ENCODE data around the gene RING1.

The RING1 gene

GRCh38 chr6:33208091-33208967, at the start of gene RING1:
RING1 (plus strand) TSS chr6:33208500; CDS start chr6:33208823, 323 bp downstream.
- peak within 1 kb of the TSS; percentile 89 to 90 for H3K4me3 ChIP-seq (ENCODE audit: low read length in 2 of 2)
- H3K27ac ChIP-seq (ENCODE audit: low read length), result peak within 1 kb of the TSS; percentile 92
- H3K4me1 ChIP-seq (ENCODE audit: control insufficient read depth, insufficient read depth, low read length), result peaks cover 51% of the 10 kb centered on the region
- peak within 1 kb of the TSS; percentile 98 to 99 for H3K9ac ChIP-seq (ENCODE audit: low read length in 2 of 2)
- peaks cover 16 to 18% of the 10 kb centered on the region in 2 donors for H3K36me3 ChIP-seq (ENCODE audit: control insufficient read depth in 2 of 2, insufficient read depth in 2 of 2, low read length in 2 of 2)
- H3K9me3 ChIP-seq (ENCODE audit: control insufficient read depth in 2 of 2, low read length in 2 of 2), result no peaks in the 10 kb centered on the region
- H3K27me3 ChIP-seq (ENCODE audit: control insufficient read depth in 1 of 2, insufficient read depth in 2 of 2, low read length in 2 of 2), result no peaks in the 10 kb centered on the region

- H3K4me1 ChIP-seq (ENCODE audit: control insufficient read depth, insufficient read depth, low read length), result peaks cover 13% of the 10 kb centered on the region
- H3K4me3 ChIP-seq (ENCODE audit: low read length in 2 of 2), result no peak overlapping the region
- no peaks in the 10 kb centered on the region for H3K9me3 ChIP-seq (ENCODE audit: control insufficient read depth in 2 of 2, low read length in 2 of 2)
- no peaks in the 10 kb centered on the region for H3K36me3 ChIP-seq (ENCODE audit: control insufficient read depth in 2 of 2, insufficient read depth in 2 of 2, low read length in 2 of 2)
- no peak overlapping the region for H3K9ac ChIP-seq (ENCODE audit: low read length in 2 of 2)
- no peak overlapping the region for H3K27ac ChIP-seq (ENCODE audit: low read length)
- H3K27me3 ChIP-seq (ENCODE audit: control insufficient read depth in 1 of 2, insufficient read depth in 2 of 2, low read length in 2 of 2), result no peaks in the 10 kb centered on the region
These were observed 48.2 kb upstream of the RING1 start for GRCh38 chr6:33160096-33160495.

- Histone ChIP-seq H3K4me1 (ENCODE audit: control insufficient read depth, insufficient read depth, low read length) (peaks cover 13% of the 10 kb centered on the region), H3K9me3 (ENCODE audit: control insufficient read depth in 2 of 2, low read length in 2 of 2) (no peaks in the 10 kb centered on the region), H3K9ac (ENCODE audit: low read length in 2 of 2) (no peak overlapping the region), H3K27me3 (ENCODE audit: control insufficient read depth in 1 of 2, insufficient read depth in 2 of 2, low read length in 2 of 2) (no peaks in the 10 kb centered on the region), H3K27ac (ENCODE audit: low read length) (peak overlapping the region; percentile 62), H3K36me3 (ENCODE audit: control insufficient read depth in 2 of 2, insufficient read depth in 2 of 2, low read length in 2 of 2) (no peaks in the 10 kb centered on the region), H3K4me3 (ENCODE audit: low read length in 2 of 2) (peak overlapping the region in 1 of 2 donors; percentile 72)
These were observed 47.5 kb upstream of the RING1 start for GRCh38 chr6:33160728-33161344.

- H3K4me3 ChIP-seq (ENCODE audit: low read length in 2 of 2), result peak overlapping the region; percentile 63 to 72
- H3K9ac ChIP-seq (ENCODE audit: low read length in 2 of 2), result peak overlapping the region; percentile 29 to 56
- peak overlapping the region; percentile 62 for H3K27ac ChIP-seq (ENCODE audit: low read length)
- no peaks in the 10 kb centered on the region for H3K36me3 ChIP-seq (ENCODE audit: control insufficient read depth in 2 of 2, insufficient read depth in 2 of 2, low read length in 2 of 2)
- no peaks in the 10 kb centered on the region for H3K9me3 ChIP-seq (ENCODE audit: control insufficient read depth in 2 of 2, low read length in 2 of 2)
- peaks cover 13% of the 10 kb centered on the region for H3K4me1 ChIP-seq (ENCODE audit: control insufficient read depth, insufficient read depth, low read length)
- no peaks in the 10 kb centered on the region for H3K27me3 ChIP-seq (ENCODE audit: control insufficient read depth in 1 of 2, insufficient read depth in 2 of 2, low read length in 2 of 2)
These were observed 46.7 kb upstream of the RING1 start for GRCh38 chr6:33161354-33162331.

- H3K27ac ChIP-seq (ENCODE audit: low read length), result no peak overlapping the region
- no peak overlapping the region for H3K9ac ChIP-seq (ENCODE audit: low read length in 2 of 2)
- no peaks in the 10 kb centered on the region for H3K9me3 ChIP-seq (ENCODE audit: control insufficient read depth in 2 of 2, low read length in 2 of 2)
- no peaks in the 10 kb centered on the region for H3K27me3 ChIP-seq (ENCODE audit: control insufficient read depth in 1 of 2, insufficient read depth in 2 of 2, low read length in 2 of 2)
- H3K4me3 ChIP-seq (ENCODE audit: low read length in 2 of 2), result no peak overlapping the region
- no peaks in the 10 kb centered on the region for H3K36me3 ChIP-seq (ENCODE audit: control insufficient read depth in 2 of 2, insufficient read depth in 2 of 2, low read length in 2 of 2)
- H3K4me1 ChIP-seq (ENCODE audit: control insufficient read depth, insufficient read depth, low read length), result peaks cover 13% of the 10 kb centered on the region
These were observed 44.8 kb upstream of the RING1 start for GRCh38 chr6:33163540-33163939.

GRCh38 chr6:33164176-33164575, 44.1 kb upstream of the RING1 start:
- H3K4me1 ChIP-seq (ENCODE audit: control insufficient read depth, insufficient read depth, low read length), result peaks cover 13% of the 10 kb centered on the region
- H3K27me3 ChIP-seq (ENCODE audit: control insufficient read depth in 1 of 2, insufficient read depth in 2 of 2, low read length in 2 of 2), result no peaks in the 10 kb centered on the region
- no peak overlapping the region for H3K9ac ChIP-seq (ENCODE audit: low read length in 2 of 2)
- H3K4me3 ChIP-seq (ENCODE audit: low read length in 2 of 2), result no peak overlapping the region
- H3K36me3 ChIP-seq (ENCODE audit: control insufficient read depth in 2 of 2, insufficient read depth in 2 of 2, low read length in 2 of 2), result no peaks in the 10 kb centered on the region
- H3K9me3 ChIP-seq (ENCODE audit: control insufficient read depth in 2 of 2, low read length in 2 of 2), result no peaks in the 10 kb centered on the region
- no peak overlapping the region for H3K27ac ChIP-seq (ENCODE audit: low read length)

- H3K36me3 ChIP-seq (ENCODE audit: control insufficient read depth in 2 of 2, insufficient read depth in 2 of 2, low read length in 2 of 2), result no peaks in the 10 kb centered on the region
These were observed 43.5 kb upstream of the RING1 start for GRCh38 chr6:33164665-33165373.

GRCh38 chr6:33165581-33166258, 42.6 kb upstream of the RING1 start:
- no peak overlapping the region for H3K9ac ChIP-seq (ENCODE audit: low read length in 2 of 2)
- no peaks in the 10 kb centered on the region for H3K9me3 ChIP-seq (ENCODE audit: control insufficient read depth in 2 of 2, low read length in 2 of 2)
- no peaks in the 10 kb centered on the region for H3K36me3 ChIP-seq (ENCODE audit: control insufficient read depth in 2 of 2, insufficient read depth in 2 of 2, low read length in 2 of 2)
- H3K27ac ChIP-seq (ENCODE audit: low read length), result no peak overlapping the region
- peaks cover 13% of the 10 kb centered on the region for H3K4me1 ChIP-seq (ENCODE audit: control insufficient read depth, insufficient read depth, low read length)
- H3K27me3 ChIP-seq (ENCODE audit: control insufficient read depth in 1 of 2, insufficient read depth in 2 of 2, low read length in 2 of 2), result no peaks in the 10 kb centered on the region
- no peak overlapping the region for H3K4me3 ChIP-seq (ENCODE audit: low read length in 2 of 2)

More at GRCh38 chr6:33164665-33165373, 43.5 kb upstream of the RING1 start:
- Histone ChIP-seq H3K9ac (ENCODE audit: low read length in 2 of 2) (no peak overlapping the region), H3K9me3 (ENCODE audit: control insufficient read depth in 2 of 2, low read length in 2 of 2) (no peaks in the 10 kb centered on the region), H3K27me3 (ENCODE audit: control insufficient read depth in 1 of 2, insufficient read depth in 2 of 2, low read length in 2 of 2) (no peaks in the 10 kb centered on the region), H3K27ac (ENCODE audit: low read length) (no peak overlapping the region), H3K4me1 (ENCODE audit: control insufficient read depth, insufficient read depth, low read length) (peaks cover 13% of the 10 kb centered on the region), H3K4me3 (ENCODE audit: low read length in 2 of 2) (no peak overlapping the region)

GRCh38 chr6:33166363-33166762, 41.9 kb upstream of the RING1 start:
- Histone ChIP-seq H3K4me3 (ENCODE audit: low read length in 2 of 2) (no peak overlapping the region), H3K36me3 (ENCODE audit: control insufficient read depth in 2 of 2, insufficient read depth in 2 of 2, low read length in 2 of 2) (no peaks in the 10 kb centered on the region), H3K27ac (ENCODE audit: low read length) (no peak overlapping the region)

More at GRCh38 chr6:33166363-33166762, 41.9 kb upstream of the RING1 start:
- Histone ChIP-seq H3K4me1 (ENCODE audit: control insufficient read depth, insufficient read depth, low read length) (peaks cover 9% of the 10 kb centered on the region), H3K9me3 (ENCODE audit: control insufficient read depth in 2 of 2, low read length in 2 of 2) (no peaks in the 10 kb centered on the region), H3K9ac (ENCODE audit: low read length in 2 of 2) (no peak overlapping the region), H3K27me3 (ENCODE audit: control insufficient read depth in 1 of 2, insufficient read depth in 2 of 2, low read length in 2 of 2) (no peaks in the 10 kb centered on the region)

All from stomach smooth muscle (tissue), 2 donors.